ENCODE results near the gene H1-8.

H1-8 gene

GRCh38 chr3:129563332-129563731 is 20.4 kb downstream of the H1-8 start:
- no peak for TF ChIP-seq CTCF (IDR thresholded peaks at IDR 0.05; ENCODE audit: low read depth, low read length, missing control alignments)
- H3K4me3 ChIP-seq (ENCODE audit: low read depth, low read length): no peak overlapping the region
- DNase-seq (ENCODE audit: low read depth): no peak
- in situ Hi-C loops (cut with HindIII; ENCODE audit: low sequenced_read_pairs): no loop called here

- no peak for DNase-seq (ENCODE audit: low read depth)
- in situ Hi-C loops (cut with HindIII; ENCODE audit: low sequenced_read_pairs): no loop called here
Observed at GRCh38 chr3:129563850-129564535, 21.0 kb downstream of the H1-8 start.

GRCh38 chr3:129564981-129565644 is 22.1 kb downstream of the H1-8 start:
- in situ Hi-C loops (cut with HindIII; ENCODE audit: low sequenced_read_pairs): no loop called here
- H3K4me3 ChIP-seq (ENCODE audit: low read depth, low read length): no peak overlapping the region
- no peak for DNase-seq (ENCODE audit: low read depth)
- no peak for TF ChIP-seq CTCF (IDR thresholded peaks at IDR 0.05; ENCODE audit: low read depth, low read length, missing control alignments)

More at GRCh38 chr3:129563850-129564535, 21.0 kb downstream of the H1-8 start:
- no peak overlapping the region for H3K4me3 ChIP-seq (ENCODE audit: low read depth, low read length)
- TF ChIP-seq CTCF (IDR thresholded peaks at IDR 0.05; ENCODE audit: low read depth, low read length, missing control alignments): no peak

GRCh38 chr3:129565902-129566301 is 22.9 kb downstream of the H1-8 start:
- DNase-seq (ENCODE audit: low read depth): no peak
- no peak for TF ChIP-seq CTCF (IDR thresholded peaks at IDR 0.05; ENCODE audit: low read depth, low read length, missing control alignments)
- no peak overlapping the region for H3K4me3 ChIP-seq (ENCODE audit: low read depth, low read length)
- in situ Hi-C loops (cut with HindIII; ENCODE audit: low sequenced_read_pairs): no loop called here

GRCh38 chr3:129567176-129567705 is 24.3 kb downstream of the H1-8 start:
- DNase-seq (ENCODE audit: low read depth): no peak
- no peak for TF ChIP-seq CTCF (IDR thresholded peaks at IDR 0.05; ENCODE audit: low read depth, low read length, missing control alignments)
- H3K4me3 ChIP-seq (ENCODE audit: low read depth, low read length): no peak overlapping the region
- in situ Hi-C loops (cut with HindIII; ENCODE audit: low sequenced_read_pairs): no loop called here

GRCh38 chr3:129567939-129568338 is 25.0 kb downstream of the H1-8 start:
- TF ChIP-seq CTCF (IDR thresholded peaks at IDR 0.05; ENCODE audit: low read depth, low read length, missing control alignments): no peak
- in situ Hi-C loops (cut with HindIII; ENCODE audit: low sequenced_read_pairs): no loop called here
- no peak overlapping the region for H3K4me3 ChIP-seq (ENCODE audit: low read depth, low read length)
- DNase-seq (ENCODE audit: low read depth): no peak
